HepG2 (cell line): ENCODE results near the gene CDC25C. TPM values are rescaled to one million over a fixed set of nuclear protein-coding genes. Genes with fewer than 3 reads are reported as not detected.

Source experiments
- ATAC-seq: fragments of 200-7000 bp; cut with Tn5 transposase; 3 replicates; pipeline ENCODE4 v1.9.1; 2020; ENCODE audit warnings: mild to moderate bottlenecking, moderate library complexity
- BruUV-seq: library from RNA; stranded (reverse); fragments of 400-500 nt; replicated peaks from 2 replicates; lab custom pipeline; 2021; lab: Mats Ljungman, UMichigan
- CTCF ChIA-PET: fragments of 300-600 bp; formaldehyde crosslinking; extraction: SDS; loops from one replicate; lab custom pipeline; 2021; ENCODE audit warnings: low total read pairs, inconsistent platforms, low intra/inter-chr PET ratio; lab: Yijun Ruan, JAX
- POLR2A ChIA-PET: fragments of 350-600 bp; sonication (Branson Sonifier 250); formaldehyde crosslinking; loops from one replicate; lab custom pipeline; 2020; ENCODE audit warnings: antibody characterized with exemption, inconsistent platforms; lab: Yijun Ruan, JAX
- DNase-seq: peaks from one replicate; pipeline ENCODE4 v3.0.0-alpha.2; 2015; ENCODE audit warnings: low spot score
- FAIRE-seq: peaks from 3 replicates; lab custom pipeline; 2011; peaks lifted over from hg19 to GRCh38; lab: Jason Lieb, UNC
- H2AFZ ChIP-seq: one replicate; pipeline ENCODE4 v1.6.1; 2011; ENCODE audit warnings: low read length, inconsistent platforms
- H3K27ac ChIP-seq: fragments of 300-600 bp; 3 replicates; pipeline ENCODE4 v1.8.0; 2011; ENCODE audit warnings: mixed run types, mild to moderate bottlenecking, mixed read lengths, low read length, inconsistent platforms; ENCODE audit not compliant: insufficient read depth; ENCODE audit errors: extremely low read length
- H3K27me3 ChIP-seq, 2 experiments: fragments of 200-600 bp in 1 of 2; 2 replicates in 1 of 2; 3 replicates in 1 of 2; pipeline versions ENCODE4 v1.6.0 to v1.8.0; 2011; ENCODE audit warnings: low read length in 2 of 2, mild to moderate bottlenecking in 2 of 2, moderate library complexity in 2 of 2, inconsistent platforms in 1 of 2; ENCODE audit not compliant: insufficient read depth in 2 of 2, control insufficient read depth in 1 of 2
- H3K36me3 ChIP-seq, 2 experiments: fragments of 200-600 bp in 1 of 2; replicated peaks in 1 of 2; 2 replicates in 1 of 2; 3 replicates in 1 of 2; pipeline versions ENCODE4 v1.5.1 to v1.8.0; 2011; ENCODE audit warnings: low read length in 2 of 2, inconsistent platforms in 1 of 2; ENCODE audit not compliant: insufficient read depth in 2 of 2, control insufficient read depth in 1 of 2
- H3K4me1 ChIP-seq: 2 replicates; pipeline ENCODE4 v1.5.1; 2012; ENCODE audit warnings: low read length, inconsistent platforms; ENCODE audit not compliant: insufficient read depth
- H3K4me2 ChIP-seq: 2 replicates; pipeline ENCODE4 v1.6.0; 2011; ENCODE audit warnings: low read depth, low read length, inconsistent platforms
- H3K4me3 ChIP-seq, 3 experiments: fragments of 200-600 bp in 1 of 3; sonication (generic), shearing (Covaris generic) in 1 of 3; replicated peaks in 1 of 3; 2 replicates each; pipeline ENCODE4 v1.5.1; 2011 to 2016; ENCODE audit warnings: low read length in 3 of 3, inconsistent platforms in 2 of 3, low read depth in 2 of 3, mild to moderate bottlenecking in 2 of 3, control low read depth in 1 of 3, mixed read lengths in 1 of 3; ENCODE audit not compliant: insufficient read depth in 1 of 3
- H3K79me2 ChIP-seq: one replicate; pipeline ENCODE4 v1.6.1; 2011; ENCODE audit warnings: low read length, inconsistent platforms; ENCODE audit not compliant: insufficient read depth
- H3K9ac ChIP-seq: 2 replicates; pipeline ENCODE4 v1.6.0; 2011; ENCODE audit warnings: mild to moderate bottlenecking, low read depth, low read length, inconsistent platforms; ENCODE audit not compliant: insufficient read depth
- H3K9me3 ChIP-seq: 2 replicates; pipeline ENCODE4 v1.5.1; 2012; ENCODE audit warnings: mild to moderate bottlenecking, low read length
- H4K20me1 ChIP-seq: 2 replicates; pipeline ENCODE4 v1.6.0; 2011; ENCODE audit warnings: inconsistent platforms, mild to moderate bottlenecking, low read length, moderate library complexity; ENCODE audit not compliant: insufficient read depth
- BORCS8-MEF2B ChIP-seq: sonication (generic); formaldehyde crosslinking; IDR thresholded peaks from 2 replicates; pipeline ENCODE4 v1.8.0; 2022; ENCODE audit warnings: mild to moderate bottlenecking, missing genetic modification reagents
- HDAC1 ChIP-seq: sonication (generic); formaldehyde crosslinking; IDR thresholded peaks from 2 replicates; pipeline ENCODE4 v1.5.1; 2020; ENCODE audit warnings: mild to moderate bottlenecking, missing genetic modification reagents
- HHEX ChIP-seq: IDR thresholded peaks from 2 replicates; pipeline ENCODE4 v1.6.1; 2016; ENCODE audit warnings: control low read depth
- HNRNPL ChIP-seq: fragments of 200-400 bp; formaldehyde crosslinking; IDR thresholded peaks from 2 replicates; pipeline ENCODE4 v1.6.1; 2017; ENCODE audit warnings: mild to moderate bottlenecking, low read depth, low read length
- MIXL1 ChIP-seq: IDR thresholded peaks from 2 replicates; pipeline ENCODE4 v1.6.1; 2016
- NCOA2 ChIP-seq: sonication (generic); formaldehyde crosslinking; IDR thresholded peaks from 2 replicates; pipeline ENCODE4 v1.8.0; 2022; ENCODE audit warnings: inconsistent platforms
- PLRG1 ChIP-seq: fragments of 450-650 bp; conservative IDR thresholded peaks from 2 replicates; pipeline ENCODE4 v1.6.1; 2016
- RARG ChIP-seq: sonication (generic); formaldehyde crosslinking; IDR thresholded peaks from 2 replicates; pipeline ENCODE4 v1.4.0; 2020; ENCODE audit warnings: low read depth, mild to moderate bottlenecking, missing genetic modification reagents
- RXRB ChIP-seq: IDR thresholded peaks from 2 replicates; pipeline ENCODE4 v1.6.1; 2016; ENCODE audit warnings: borderline replicate concordance, missing genetic modification reagents, missing compliant biosample characterization
- SKI ChIP-seq: fragments of 450-650 bp; IDR thresholded peaks from one replicate; pipeline ENCODE4 v1.6.1; 2018; ENCODE audit warnings: mild to moderate bottlenecking; ENCODE audit not compliant: partially characterized antibody
- TCF7L2 ChIP-seq: IDR thresholded peaks from 2 replicates; pipeline ENCODE4 v1.6.1; 2011; ENCODE audit warnings: mild to moderate bottlenecking, low read depth, low read length, moderate library complexity
- YY1 ChIP-seq: IDR thresholded peaks from 2 replicates; pipeline ENCODE4 v1.6.1; 2011; ENCODE audit warnings: low read length, low read depth, moderate library complexity, mild to moderate bottlenecking; ENCODE audit not compliant: insufficient read depth, insufficient replicate concordance
- ZNF260 ChIP-seq: sonication (generic); formaldehyde crosslinking; IDR thresholded peaks from 2 replicates; pipeline ENCODE4 v1.4.0; 2020; ENCODE audit warnings: missing genetic modification reagents, low read depth, mild to moderate bottlenecking, borderline replicate concordance
- ZNF44 ChIP-seq: sonication (generic); formaldehyde crosslinking; IDR thresholded peaks from 2 replicates; pipeline ENCODE4 v1.5.1; 2020; ENCODE audit warnings: mild to moderate bottlenecking, missing genetic modification reagents
- ZNF644 ChIP-seq: IDR thresholded peaks from 2 replicates; pipeline ENCODE4 v1.6.1; 2016; ENCODE audit warnings: low read depth
- WGBS: methylation state at CpG from one replicate; pipeline ENCODE4 v1.1.6; 2017; ENCODE audit warnings: low lambda C conversion rate; 5-methylcytosine and 5-hydroxymethylcytosine counted together
- in situ Hi-C: cut with HindIII; loops from 2 replicates; pipeline ENCODE4 v1.10.0; 2017; ENCODE audit warnings: low pct_unique_long_range_greater_than_20kb; ENCODE audit not compliant: extremely low pct_ligation_motif_present
- intact Hi-C: fragments of 100-400 bp; cut with micrococcal nuclease; formaldehyde crosslinking; loops from one replicate; pipeline ENCODE4 v1.10.0; 2022; ENCODE audit not compliant: unreplicated experiment
- polyA plus RNA-seq, 8 experiments: library from polyadenylated mRNA; depleted of rRNA in 3 of 8; stranded (reverse) in 7 of 8; unstranded in 1 of 8; fragments of >200 nt; fragmentation: Illumina TruSeq in 4 of 8; extraction: Trizol in 4 of 8; gene quantifications; 2 replicates each; pipeline versions ENCODE4 v1.2.1 to v1.2.3, GENCODE V29; 2011 to 2016; ENCODE audit warnings: low read depth in 4 of 8, missing spikeins in 1 of 8, mixed read lengths in 1 of 8; ENCODE audit not compliant: insufficient read depth in 1 of 8
- total RNA-seq, 5 experiments: library from RNA; depleted of rRNA; stranded (reverse); fragments of >200 nt; fragmentation: Illumina TruSeq; extraction: Trizol; gene quantifications; 2 replicates each; pipeline ENCODE4 v1.2.3, GENCODE V29; 2016; ENCODE audit warnings: low read depth in 1 of 5
- TF ChIP-seq, protein P1 (sequence below): sonication (generic); formaldehyde crosslinking; conservative IDR thresholded peaks from 2 replicates; pipeline ENCODE4 v1.4.0; 2020; ENCODE audit warnings: mild to moderate bottlenecking, missing genetic modification reagents, moderate library complexity

Gene CDC25C
- total and polyA plus RNA-seq, 2 of the 13 experiments (the other 11 are each of a cell fraction or from before 2014, with no cell fraction given) = 17.7 to 27.6 TPM

DNA sequence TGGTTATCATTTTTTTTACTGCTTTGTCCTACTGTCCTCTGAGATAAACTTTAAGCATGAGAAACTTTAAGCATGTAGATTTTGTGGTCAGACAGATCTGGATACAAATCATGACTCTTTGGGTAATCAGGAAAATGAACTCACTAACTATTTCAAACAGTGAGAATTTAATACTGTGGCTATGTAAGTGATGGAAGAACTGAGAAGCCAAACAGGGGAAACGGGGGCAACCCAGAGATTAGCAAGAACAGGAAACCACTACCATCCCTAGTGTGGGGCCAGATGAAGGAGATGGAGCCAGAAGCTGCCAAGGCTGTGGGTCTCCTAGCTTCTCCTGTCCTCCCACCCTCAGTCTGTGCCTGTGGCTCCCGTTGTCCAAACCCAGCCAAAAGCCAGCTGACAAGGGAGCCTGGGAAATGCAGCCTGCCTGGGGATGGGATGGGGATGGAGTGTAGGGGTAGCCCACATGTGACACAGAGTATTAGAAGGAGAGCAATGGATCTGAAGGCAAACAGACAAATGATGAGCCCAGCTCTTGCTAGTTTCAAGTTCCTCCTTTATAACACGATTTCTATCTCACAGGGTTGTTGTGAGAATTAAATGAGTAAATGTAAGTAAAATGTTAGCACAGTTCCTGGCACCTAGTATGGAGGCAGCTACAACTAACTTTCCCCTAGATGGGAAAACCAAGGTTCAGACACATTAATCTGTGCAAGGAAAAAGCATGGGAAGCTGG, 90.8 kb downstream of the CDC25C start:
- H3K36me3 ChIP-seq = no peaks in the 10 kb centered on the region
- no peak for FAIRE-seq
- H3K27me3 ChIP-seq = peaks cover 0 to 26% of the 10 kb centered on the region in 2 experiments; a peak in 3 of 5 replicates
- no peak overlapping the region for H2AFZ ChIP-seq
- ChIA-PET POLR2A (interaction anchor here (0.9 kb wide), 1 partner anchor 28 kb away, joined by 4 read pairs; the partner anchor contains the start of gene CDC23), CTCF (no interaction called here)
- no peak overlapping the region; a peak in 1 of 6 replicates for H3K4me3 ChIP-seq
- ATAC-seq = no peak
- 61% methylated on average over 3 of the region's 3 CpGs for WGBS
- no peak for DNase-seq
- H3K27ac ChIP-seq = no peak overlapping the region
- no peaks in the 10 kb centered on the region for H3K79me2 ChIP-seq
- no peak overlapping the region for H3K4me2 ChIP-seq
- no TSS peak for BruUV-seq
- no peaks in the 10 kb centered on the region for H4K20me1 ChIP-seq
- TF ChIP-seq HHEX (CRISPR knock-in tag) (no peak), HDAC1 (CRISPR knock-in tag) (0 out of 2 replicates have a peak, but pooled peaks have one; percentile 2)
- in situ Hi-C loops (no loop called here), intact Hi-C loops (no loop called here)
- H3K4me1 ChIP-seq = peaks cover 40% of the 10 kb centered on the region
- no peaks in the 10 kb centered on the region for H3K9me3 ChIP-seq
- no peak overlapping the region for H3K9ac ChIP-seq

DNA sequence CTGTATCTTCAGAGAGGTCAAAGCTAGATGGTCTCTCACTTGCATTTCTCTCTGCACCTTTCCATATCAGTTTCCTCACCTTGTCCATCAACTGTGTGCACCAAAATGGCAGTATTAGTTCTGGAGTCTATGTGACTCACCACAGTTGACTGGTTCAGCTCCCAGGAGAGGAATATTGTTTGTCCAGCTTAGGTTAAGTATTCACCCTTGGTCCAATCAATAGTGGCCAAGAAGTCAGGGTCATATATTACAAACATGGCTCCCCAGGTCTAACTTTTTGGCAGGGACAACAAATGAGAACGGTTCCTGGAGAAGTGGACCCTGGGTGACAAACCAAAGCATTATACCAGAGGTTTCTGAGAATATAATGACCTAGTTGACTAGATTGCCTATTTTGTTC, 93.6 kb downstream of the CDC25C start:
- BruUV-seq = no TSS peak
- CTCF ChIA-PET = no interaction called here
- in situ Hi-C loops (no loop called here), intact Hi-C loops (no loop called here)
- no peak overlapping the region for H3K4me2 ChIP-seq
- no peaks in the 10 kb centered on the region for H4K20me1 ChIP-seq
- no peak overlapping the region for H3K4me3 ChIP-seq
- ATAC-seq = peak; percentile 79
- WGBS = 0% methylated on average over 1 of the region's 1 CpG
- H3K27me3 ChIP-seq = peaks cover 0 to 16% of the 10 kb centered on the region in 2 experiments; a peak in 3 of 5 replicates
- no peaks in the 10 kb centered on the region for H3K36me3 ChIP-seq
- H2AFZ ChIP-seq = no peak overlapping the region
- peak overlapping the region; percentile 42 for H3K27ac ChIP-seq
- peak; percentile 29 for DNase-seq
- no peak overlapping the region for H3K9ac ChIP-seq
- H3K9me3 ChIP-seq = no peaks in the 10 kb centered on the region
- H3K4me1 ChIP-seq = peaks cover 42% of the 10 kb centered on the region
- no peaks in the 10 kb centered on the region for H3K79me2 ChIP-seq
- no peak for FAIRE-seq
- POLR2A ChIA-PET = interaction anchor here (1.1 kb wide), 1 partner anchor 12 kb away, joined by 3 read pairs; no protein-coding TSS in a partner anchor
- TF ChIP-seq BORCS8-MEF2B (CRISPR knock-in tag) = no peak
- TF ChIP-seq YY1 = peak; percentile 42
- peak; percentile 68; the same call in 1 of the 2 replicates for TF ChIP-seq MIXL1 (CRISPR knock-in tag)
- TF ChIP-seq ZNF260 (CRISPR knock-in tag) = no peak
- peak; percentile 32; the same call in 1 of the 2 replicates for TF ChIP-seq NCOA2 (CRISPR knock-in tag)
- TF ChIP-seq ZNF44 (CRISPR knock-in tag) = 0 out of 2 replicates have a peak, but pooled peaks have one; percentile 21
- no peak for TF ChIP-seq TCF7L2
- TF ChIP-seq ZNF644 (CRISPR knock-in tag) = peak; percentile 88
- no peak for TF ChIP-seq HNRNPL
- TF ChIP-seq, protein P1, sequence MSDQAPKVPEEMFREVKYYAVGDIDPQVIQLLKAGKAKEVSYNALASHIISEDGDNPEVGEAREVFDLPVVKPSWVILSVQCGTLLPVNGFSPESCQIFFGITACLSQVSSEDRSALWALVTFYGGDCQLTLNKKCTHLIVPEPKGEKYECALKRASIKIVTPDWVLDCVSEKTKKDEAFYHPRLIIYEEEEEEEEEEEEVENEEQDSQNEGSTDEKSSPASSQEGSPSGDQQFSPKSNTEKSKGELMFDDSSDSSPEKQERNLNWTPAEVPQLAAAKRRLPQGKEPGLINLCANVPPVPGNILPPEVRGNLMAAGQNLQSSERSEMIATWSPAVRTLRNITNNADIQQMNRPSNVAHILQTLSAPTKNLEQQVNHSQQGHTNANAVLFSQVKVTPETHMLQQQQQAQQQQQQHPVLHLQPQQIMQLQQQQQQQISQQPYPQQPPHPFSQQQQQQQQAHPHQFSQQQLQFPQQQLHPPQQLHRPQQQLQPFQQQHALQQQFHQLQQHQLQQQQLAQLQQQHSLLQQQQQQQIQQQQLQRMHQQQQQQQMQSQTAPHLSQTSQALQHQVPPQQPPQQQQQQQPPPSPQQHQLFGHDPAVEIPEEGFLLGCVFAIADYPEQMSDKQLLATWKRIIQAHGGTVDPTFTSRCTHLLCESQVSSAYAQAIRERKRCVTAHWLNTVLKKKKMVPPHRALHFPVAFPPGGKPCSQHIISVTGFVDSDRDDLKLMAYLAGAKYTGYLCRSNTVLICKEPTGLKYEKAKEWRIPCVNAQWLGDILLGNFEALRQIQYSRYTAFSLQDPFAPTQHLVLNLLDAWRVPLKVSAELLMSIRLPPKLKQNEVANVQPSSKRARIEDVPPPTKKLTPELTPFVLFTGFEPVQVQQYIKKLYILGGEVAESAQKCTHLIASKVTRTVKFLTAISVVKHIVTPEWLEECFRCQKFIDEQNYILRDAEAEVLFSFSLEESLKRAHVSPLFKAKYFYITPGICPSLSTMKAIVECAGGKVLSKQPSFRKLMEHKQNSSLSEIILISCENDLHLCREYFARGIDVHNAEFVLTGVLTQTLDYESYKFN (CRISPR knock-in tag) = peak; percentile 88
- peak; percentile 22; the same call in 1 of the 2 replicates for TF ChIP-seq RXRB (CRISPR knock-in tag)
- no peak for TF ChIP-seq PLRG1
- TF ChIP-seq SKI = peak; percentile 13
- TF ChIP-seq RARG (CRISPR knock-in tag) = no peak
